Common myeloid progenitor, CD34-positive (primary cell): Measurements from ENCODE around the gene CLHC1.

Experiments
- CTCF ChIA-PET: fragments of 350-600 bp; sonication (Branson Sonifier 250); formaldehyde crosslinking; loops from one replicate; lab custom pipeline; 2021; ENCODE audit warnings: antibody characterized with exemption; lab: Charles Lee
- POLR2A ChIA-PET: fragments of 350-600 bp; sonication (Branson Sonifier 250); formaldehyde crosslinking; loops from one replicate; lab custom pipeline; 2021; ENCODE audit warnings: antibody characterized with exemption; lab: Charles Lee
- DNase-seq, 3 donors: peaks; one replicate each; pipeline versions ENCODE4 v3.0.0 to v3.0.0-alpha.2; 2013
- H3K27ac ChIP-seq, 2 experiments: 1 replicate in 1 of 2; 2 replicates in 1 of 2; pipeline ENCODE4 v1.7.0; 2013; ENCODE audit warnings: inconsistent platforms in 2 of 2, low read length in 2 of 2, mild to moderate bottlenecking in 2 of 2, low read depth in 1 of 2, moderate library complexity in 1 of 2; ENCODE audit not compliant: severe bottlenecking in 2 of 2, insufficient read depth in 1 of 2, poor library complexity in 1 of 2
- H3K27me3 ChIP-seq, 5 experiments: replicated peaks in 2 of 5; 1 replicate in 3 of 5; 2 replicates in 2 of 5; pipeline versions ENCODE4 v1.6.1 to v1.7.0; 2013; ENCODE audit warnings: low read length in 4 of 5, mild to moderate bottlenecking in 2 of 5, moderate library complexity in 2 of 5, inconsistent platforms in 1 of 5; ENCODE audit not compliant: insufficient read depth in 5 of 5, control insufficient read depth in 4 of 5
- H3K36me3 ChIP-seq, 4 experiments: 1 replicate in 2 of 4; 2 replicates in 2 of 4; pipeline versions ENCODE4 v1.6.1 to v1.7.0; 2013; ENCODE audit warnings: low read length in 3 of 4, control low read depth in 1 of 4, mild to moderate bottlenecking in 1 of 4; ENCODE audit not compliant: control insufficient read depth in 4 of 4, insufficient read depth in 4 of 4
- H3K4me1 ChIP-seq, 4 experiments: 1 replicate in 3 of 4; 2 replicates in 1 of 4; pipeline versions ENCODE4 v1.6.1 to v1.7.1; 2013; ENCODE audit warnings: low read length in 3 of 4, mild to moderate bottlenecking in 3 of 4, control low read depth in 1 of 4, inconsistent platforms in 1 of 4, moderate library complexity in 1 of 4; ENCODE audit not compliant: control insufficient read depth in 4 of 4, insufficient read depth in 4 of 4; ENCODE audit errors: control extremely low read depth in 1 of 4
- H3K4me3 ChIP-seq, 7 experiments: 1 replicate in 4 of 7; 2 replicates in 3 of 7; pipeline versions ENCODE4 v1.5.1 to v1.7.0; 2013; ENCODE audit warnings: mild to moderate bottlenecking in 7 of 7, low read length in 6 of 7, moderate library complexity in 6 of 7, inconsistent platforms in 2 of 7, low read depth in 2 of 7, control low read depth in 1 of 7; ENCODE audit not compliant: insufficient read depth in 4 of 7, control insufficient read depth in 1 of 7; ENCODE audit errors: extremely low read depth in 1 of 7
- H3K9me3 ChIP-seq, 5 experiments: 1 replicate in 4 of 5; 2 replicates in 1 of 5; pipeline versions ENCODE4 v1.6.1 to v1.7.1; 2013; ENCODE audit warnings: low read length in 4 of 5, mild to moderate bottlenecking in 2 of 5, inconsistent platforms in 1 of 5, low read depth in 1 of 5, moderate library complexity in 1 of 5; ENCODE audit not compliant: control insufficient read depth in 4 of 5, insufficient read depth in 2 of 5; ENCODE audit errors: control extremely low read depth in 1 of 5
- WGBS: methylation state at CpG from one replicate; pipeline ENCODE4 v1.1.5; 2013; ENCODE audit not compliant: insufficient coverage; 5-methylcytosine and 5-hydroxymethylcytosine counted together

The CLHC1 gene

GRCh38 chr2:55141572-55142413 lies 90.3 kb downstream of the CLHC1 start:
- Histone ChIP-seq H3K4me1 (peaks cover 6 to 35% (median 19%) of the 10 kb centered on the region in 4 experiments), H3K36me3 (no peaks in the 10 kb centered on the region), H3K27me3 (no peaks in the 10 kb centered on the region), H3K9me3 (no peaks in the 10 kb centered on the region), H3K27ac (peak overlapping the region in 1 of 2 experiments; percentile 83), H3K4me3 (no peak overlapping the region)
- ChIA-PET POLR2A (no interaction called here), CTCF (interaction anchor here (1.0 to 1.8 kb wide), 2 partner anchors 11 to 92 kb away, joined by 3 to 6 read pairs; partner anchors contain the start of gene RTN4)
- DNase-seq, result no peak
- 91% methylated on average over 4 of the region's 9 CpGs for WGBS

DNA sequence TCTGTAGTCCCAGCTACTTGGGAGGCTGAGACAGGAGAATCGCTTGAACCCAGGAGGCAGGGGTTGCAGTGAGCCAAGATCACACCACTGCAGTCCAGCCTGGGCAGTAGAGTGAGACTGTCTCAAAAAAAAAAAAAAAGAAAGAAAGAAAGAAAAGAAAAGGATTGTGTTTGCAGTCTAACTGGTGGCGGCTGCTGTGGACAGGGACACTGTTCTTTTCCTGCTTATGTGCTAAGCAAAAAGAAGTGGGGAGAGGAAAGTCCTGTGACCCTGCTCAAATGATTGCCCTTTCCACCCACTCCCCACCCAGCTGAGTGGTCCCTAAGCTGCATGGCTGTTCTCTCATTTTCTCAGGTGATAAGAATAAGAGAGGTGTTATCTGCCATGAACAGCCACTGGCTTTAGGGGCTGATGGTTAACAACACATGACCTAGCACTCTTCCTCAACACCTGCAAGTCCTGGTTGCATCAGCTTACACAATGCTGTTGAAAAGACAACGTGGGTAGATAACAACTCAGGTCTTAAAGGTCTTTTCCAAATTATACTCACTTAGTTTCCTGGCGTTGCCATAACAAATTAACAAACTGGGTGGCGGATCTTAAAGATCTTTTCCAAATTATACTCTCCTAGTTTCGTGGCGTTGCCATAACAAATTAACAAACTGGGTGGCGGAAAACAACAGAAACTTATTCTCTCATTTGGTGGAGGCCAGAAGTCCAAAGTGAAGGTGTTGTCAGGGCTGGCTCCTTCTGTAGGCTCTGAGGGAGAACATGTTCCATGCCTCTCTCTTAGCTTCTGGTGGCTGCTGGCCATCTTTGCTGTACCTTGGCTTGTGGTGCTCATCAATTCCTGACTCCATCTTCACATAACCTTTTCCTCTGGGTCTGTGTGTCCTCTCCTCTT lies 91.5 kb downstream of the CLHC1 start:
- H3K27ac ChIP-seq, result peak overlapping the region; percentile 21 to 83
- POLR2A ChIA-PET, result no interaction called here
- WGBS, result 83% methylated on average over 4 of the region's 8 CpGs
- no peaks in the 10 kb centered on the region for H3K27me3 ChIP-seq
- no peaks in the 10 kb centered on the region for H3K9me3 ChIP-seq
- peaks cover 6 to 45% (median 29%) of the 10 kb centered on the region in 4 experiments for H3K4me1 ChIP-seq
- H3K4me3 ChIP-seq, result no peak overlapping the region
- CTCF ChIA-PET, result no interaction called here
- peak; percentile 51 to 96 (median 91) for DNase-seq
- H3K36me3 ChIP-seq, result no peaks in the 10 kb centered on the region

DNA sequence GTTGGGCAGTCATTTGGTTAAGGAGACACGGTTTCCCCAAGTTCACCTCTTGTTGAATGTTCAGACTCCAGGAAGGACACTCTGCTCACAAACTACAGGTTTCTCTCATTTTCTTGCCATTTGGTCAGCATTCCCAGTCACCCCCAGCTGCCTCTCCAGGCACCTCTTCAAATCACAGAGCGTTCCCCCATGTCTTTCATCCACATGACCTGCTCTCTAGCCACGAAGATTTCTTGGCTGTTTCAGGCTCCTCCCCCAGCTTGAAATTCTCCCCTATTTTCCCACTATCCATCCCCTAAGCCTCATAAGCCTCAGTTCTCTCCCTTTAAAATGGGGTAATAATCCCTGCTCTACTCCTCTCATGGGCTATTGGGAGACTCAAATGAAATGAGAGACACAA lies 92.8 kb downstream of the CLHC1 start:
- CTCF ChIA-PET, result interaction anchor here (1.6 to 3.0 kb wide), 2 partner anchors 13 to 91 kb away, joined by 6 to 10 read pairs; no protein-coding TSS in a partner anchor
- DNase-seq, result no peak

GRCh38 chr2:55138882-55139229 lies 93.2 kb downstream of the CLHC1 start:
- CTCF ChIA-PET, result interaction anchor here (0.9 to 3.0 kb wide), 6 partner anchors 12 to 113 kb away, joined by 3 to 10 read pairs (median 6); no protein-coding TSS in a partner anchor
- Histone ChIP-seq H3K36me3 (no peaks in the 10 kb centered on the region), H3K27me3 (no peaks in the 10 kb centered on the region), H3K27ac (no peak overlapping the region), H3K9me3 (no peaks in the 10 kb centered on the region), H3K4me3 (no peak overlapping the region), H3K4me1 (peaks cover 20 to 61% (median 43%) of the 10 kb centered on the region in 4 experiments)
- DNase-seq, result no peak
- 97% methylated on average over 5 of the region's 5 CpGs for WGBS
- POLR2A ChIA-PET, result interaction anchor here (0.8 kb wide), 1 partner anchor 93 kb away, joined by 3 read pairs; the partner anchor contains the start of genes CLHC1 and RPS27A

More for the DNA sequence above, 92.8 kb downstream of the CLHC1 start:
- Histone ChIP-seq H3K4me3 (no peak overlapping the region), H3K4me1 (peaks cover 16 to 57% (median 38%) of the 10 kb centered on the region in 4 experiments), H3K27ac (peak overlapping the region in 1 of 2 experiments; percentile 83), H3K9me3 (no peaks in the 10 kb centered on the region), H3K36me3 (no peaks in the 10 kb centered on the region), H3K27me3 (no peaks in the 10 kb centered on the region)
- 100% methylated on average over 3 of the region's 3 CpGs for WGBS
- POLR2A ChIA-PET, result interaction anchor here (0.8 kb wide), 1 partner anchor 93 kb away, joined by 3 read pairs; the partner anchor contains the start of genes CLHC1 and RPS27A

DNA sequence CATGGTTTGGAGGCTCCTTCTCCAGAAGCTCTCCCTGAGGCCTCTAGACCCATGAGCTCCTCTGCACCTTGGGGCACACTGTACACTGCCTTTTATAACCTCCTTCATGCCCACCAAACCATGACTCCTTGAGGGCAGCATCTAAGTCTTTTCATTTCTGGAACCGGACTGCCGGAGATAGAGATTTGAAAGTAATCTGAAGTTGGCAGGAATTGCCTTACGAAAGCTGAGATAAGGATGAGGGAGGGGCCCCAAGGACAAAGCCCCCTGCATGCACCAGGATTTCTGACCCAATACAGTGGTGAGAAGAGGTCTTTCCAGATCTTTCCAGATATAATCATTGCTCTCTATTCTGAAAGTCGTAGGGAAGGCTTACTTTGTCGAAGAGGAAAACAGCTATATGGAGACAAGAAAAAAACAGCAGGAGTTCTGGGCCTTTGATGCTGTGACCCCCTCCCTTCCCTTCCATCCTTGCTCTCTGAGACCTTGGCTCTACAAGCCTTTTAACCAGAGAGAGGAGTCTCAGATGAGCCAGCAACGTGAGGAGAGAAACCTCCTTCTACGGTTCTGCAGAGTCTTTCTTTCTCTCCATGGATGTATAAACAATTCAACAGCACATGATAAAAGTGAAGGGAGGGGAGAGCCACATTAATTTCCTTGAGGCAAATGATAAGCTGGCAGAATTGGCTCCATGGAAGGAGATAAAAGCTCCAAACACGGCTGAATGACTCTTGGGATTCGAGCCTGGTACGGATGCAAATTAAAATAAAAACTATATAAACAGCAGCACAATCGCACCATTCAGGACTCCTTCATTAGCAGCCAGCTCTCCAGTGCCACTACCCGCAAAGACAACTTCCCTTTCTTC lies 93.8 kb downstream of the CLHC1 start:
- H3K36me3 ChIP-seq, result no peaks in the 10 kb centered on the region
- H3K9me3 ChIP-seq, result no peaks in the 10 kb centered on the region
- no peaks in the 10 kb centered on the region for H3K27me3 ChIP-seq
- H3K27ac ChIP-seq, result no peak overlapping the region
- no peak for DNase-seq
- H3K4me1 ChIP-seq, result peaks cover 24 to 67% (median 48%) of the 10 kb centered on the region in 4 experiments
- ChIA-PET POLR2A (interaction anchor here (0.8 kb wide), 1 partner anchor 94 kb away, joined by 3 read pairs; the partner anchor contains the start of genes CLHC1 and RPS27A), CTCF (interaction anchor here (0.6 to 3.0 kb wide), 11 partner anchors 9 to 139 kb away, joined by 3 to 10 read pairs (median 3); no protein-coding TSS in a partner anchor)
- no peak overlapping the region for H3K4me3 ChIP-seq
- 83% methylated on average over 8 of the region's 12 CpGs for WGBS
